ENCODE results near the gene LRIG1. TPM values are rescaled to one million over a fixed set of nuclear protein-coding genes. Genes with fewer than 3 reads are reported as not detected.

LRIG1 gene
- total and polyA plus RNA-seq, 9 of the 15 experiments (the other 6 are each of a cell fraction or from before 2014, with no cell fraction given), result 0.05 to 0.38 (median 0.13) TPM; not detected in 3

DNA sequence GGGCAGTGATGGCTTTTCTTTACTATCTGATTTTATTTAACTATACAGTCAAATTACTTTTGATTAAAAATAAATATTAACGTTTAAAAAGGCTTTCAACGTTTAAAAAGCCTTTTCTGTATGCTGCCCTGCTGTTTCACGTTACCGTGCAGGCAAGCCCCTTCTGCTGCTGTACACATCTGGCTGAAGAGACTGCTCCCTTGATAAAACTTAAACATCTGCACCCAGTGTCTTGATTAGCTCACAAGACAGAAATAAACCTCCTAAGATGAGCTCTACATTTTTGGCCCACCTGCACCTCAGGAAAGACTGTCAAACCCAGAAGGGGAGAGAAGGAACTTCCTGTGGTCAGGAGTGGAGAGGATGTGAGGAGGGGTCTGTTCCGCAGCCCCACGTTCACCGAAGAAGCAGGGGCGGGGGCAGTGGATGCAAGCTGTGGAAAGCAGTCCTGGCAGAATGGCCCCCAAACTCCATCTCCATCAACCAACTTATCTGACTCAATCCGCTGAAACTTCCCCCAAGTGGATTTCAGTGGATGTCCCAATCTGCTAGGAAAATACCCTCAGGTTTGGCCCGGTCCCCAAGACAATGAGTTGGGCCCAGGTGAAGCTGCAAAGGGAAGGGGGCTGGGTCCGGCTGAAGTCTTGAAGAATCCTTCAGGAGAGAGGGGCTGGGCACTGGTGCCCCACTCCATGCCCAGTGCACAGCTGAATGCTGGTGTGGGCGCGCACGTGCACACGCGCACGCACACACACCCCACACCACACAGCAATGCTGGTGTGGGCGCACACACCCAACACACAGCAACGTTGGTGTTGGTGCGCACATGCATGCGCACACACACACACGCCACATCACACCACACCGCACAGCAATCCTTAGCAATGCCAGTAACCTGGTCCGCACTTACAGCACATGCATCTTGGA lies 88.6 kb downstream of the LRIG1 start:
- TF ChIP-seq SRSF1 (IDR thresholded peaks at IDR 0.05; ENCODE audit: low read depth, low read length) (no peak), KAT8 (IDR thresholded peaks at IDR 0.05; ENCODE audit: low read depth) (no peak)
- TF ChIP-seq, protein P1, sequence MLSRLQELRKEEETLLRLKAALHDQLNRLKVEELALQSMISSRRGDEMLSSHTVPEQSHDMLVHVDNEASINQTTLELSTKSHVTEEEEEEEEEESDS (CRISPR knock-in tag; IDR thresholded peaks at IDR 0.05), result no peak
- Histone ChIP-seq H3K36me3 (ENCODE audit: control insufficient read depth, insufficient read depth, low read length) (no peaks in the 10 kb centered on the region), H3K4me3 (no peak overlapping the region), H4K20me1 (replicated peaks; ENCODE audit: control insufficient read depth, insufficient read depth, low read length) (no peaks in the 10 kb centered on the region; the same call in 1 of the 2 replicates), H3K27ac (ENCODE audit: extremely low read depth, low read depth, low read length) (no peak overlapping the region), H2AFZ (ENCODE audit: low read depth, low read length) (peak overlapping the region; percentile 55; the same call in 1 of the 2 replicates), H3K79me2 (ENCODE audit: control insufficient read depth, insufficient read depth, low read length) (no peaks in the 10 kb centered on the region), H3K9ac (ENCODE audit: insufficient read depth in 1 of 2, low read depth in 2 of 2, low read length in 2 of 2) (no peak overlapping the region), H3K9me3 (replicated peaks; ENCODE audit: control insufficient read depth, insufficient read depth, low read depth, low read length) (no peaks in the 10 kb centered on the region), H3K27me3 (ENCODE audit: control insufficient read depth in 2 of 2, insufficient read depth in 2 of 2, low read length in 2 of 2) (peaks cover 0 to 10% of the 10 kb centered on the region in 2 experiments; a peak in 3 of 5 replicates), H3K9me1 (ENCODE audit: control insufficient read depth, insufficient read depth, low read length) (no peaks in the 10 kb centered on the region), H3K4me1 (replicated peaks in 1 of 2; ENCODE audit: control insufficient read depth in 2 of 2, insufficient read depth in 2 of 2, low read length in 2 of 2) (peaks cover 0 to 11% of the 10 kb centered on the region in 2 experiments; a peak in 2 of 5 replicates), H3K4me2 (ENCODE audit: insufficient read depth, low read length) (no peak overlapping the region)
- no TSS peak for BruUV-seq (replicated peaks)
- FAIRE-seq (no peak), DNase-seq (ENCODE audit: extremely low read depth in 1 of 4, low spot score in 3 of 4) (no peak), ATAC-seq (no peak)
- intact Hi-C loops (cut with micrococcal nuclease), result no loop called here
- in situ Hi-C loops (cut with MboI), result no loop called here
- 73% methylated on average over 14 of the region's 24 CpGs for WGBS (ENCODE audit: insufficient coverage, low coverage, missing lambda C conversion rate)
- ChIA-PET POLR2A (interaction anchor here (0.5 to 1.9 kb wide), 2 partner anchors 11 to 157 kb away, joined by 3 to 6 read pairs; no protein-coding TSS in a partner anchor), CTCF (ENCODE audit: low intra/inter-chr PET ratio) (no interaction called here)
